Pancreas (tissue), 10 donors: ENCODE results near the gene VSTM2B. TPM values are rescaled to one million over a fixed set of nuclear protein-coding genes. Genes with fewer than 3 reads are reported as not detected.

ENCODE experiments used
- ATAC-seq, 4 donors: fragments of 200-7000 bp; cut with Tn5 transposase; one replicate each; pipeline versions ENCODE4 v1.8.0 to v1.9.1; 2020; ENCODE audit warnings: mild to moderate bottlenecking in 4 of 4, moderate library complexity in 4 of 4
- DNase-seq, 6 donors: peaks; one replicate each; pipeline ENCODE4 v3.0.0-alpha.2; 2020
- FAIRE-seq: peaks from 2 replicates; lab custom pipeline; 2012; peaks lifted over from hg19 to GRCh38; lab: Jason Lieb, UNC
- H3K27ac ChIP-seq, 4 donors: fragments of 200-600 bp; sonication (generic); 1 replicate in 3 of 4; 2 replicates in 1 of 4; pipeline versions ENCODE4 v1.5.0 to v1.8.0; 2020
- H3K27me3 ChIP-seq, 4 donors: fragments of 200-600 bp; one replicate each; pipeline ENCODE4 v1.8.0; 2021
- H3K36me3 ChIP-seq, 3 donors: fragments of 200-600 bp; sonication (generic) in 1 of 3; one replicate each; pipeline versions ENCODE4 v1.5.0 to v1.8.0; 2020 to 2021
- H3K4me1 ChIP-seq, 3 donors: fragments of 200-600 bp; one replicate each; pipeline ENCODE4 v1.8.0; 2021
- H3K4me3 ChIP-seq, 4 donors: fragments of 200-600 bp; sonication (generic) in 2 of 4; one replicate each; pipeline versions ENCODE4 v1.5.0 to v1.8.0; 2020 to 2021
- H3K9me3 ChIP-seq, 4 donors: fragments of 200-600 bp; one replicate each; pipeline ENCODE4 v1.8.0; 2021
- WGBS, 2 donors: extraction: QIAGEN DNeasy Blood & Tissue Kit; methylation state at CpG; one replicate each; pipeline ENCODE4 v1.1.7; 2013; 5-methylcytosine and 5-hydroxymethylcytosine counted together
- intact Hi-C, 3 donors: fragments of 100-400 bp; cut with DNase I; formaldehyde crosslinking; loops; one replicate each; pipeline versions ENCODE4 v1.11.1 to v1.14.2; 2022
- polyA plus RNA-seq, 2 donors: library from polyadenylated mRNA; stranded (reverse); fragments of 200-250 nt; gene quantifications; one replicate each; pipeline ENCODE4 v1.2.3, GENCODE V29; 2013
- total RNA-seq, 6 donors: library from RNA; stranded (reverse); fragmentation: NEBNext Ultra II Directional in 4 of 6; extraction: Animal tissue kit (Norgen Biotek cat#: 25700) in 4 of 6; gene quantifications; one replicate each; pipeline versions ENCODE4 v1.2.1 to v1.2.4, GENCODE V29; 2021 to 2023
- TF ChIP-seq, protein P1 (sequence below), 4 donors: fragments of 200-600 bp; sonication (generic) in 3 of 4; IDR thresholded peaks; one replicate each; pipeline versions ENCODE4 v1.5.0 to v1.8.0; 2021; ENCODE audit warnings: antibody characterized with exemption in 4 of 4
- donor health status: healthy with polysubstance abuse.
- donor health status: DM: no; HTN: no; CAD: no; lungs with moderate emphysema.
- donor health status: DM: no; HTN: no; CAD: no.
- donor health status: control.
- donor health status: control.
- donor health status: Bipolar disorder and iron deficiency.
- donor health status: DM: yes; HTN: yes; CAD: no.
- donor health status: DM: no; HTN: no; CAD: no.
- donor health status: DM: no; HTN: no; CAD: no.
- donor health status: DM: yes; HTN: yes; CAD: no.

VSTM2B gene
- total and polyA plus RNA-seq, 8 donors: 0.05 TPM; not detected in 7

DNA sequence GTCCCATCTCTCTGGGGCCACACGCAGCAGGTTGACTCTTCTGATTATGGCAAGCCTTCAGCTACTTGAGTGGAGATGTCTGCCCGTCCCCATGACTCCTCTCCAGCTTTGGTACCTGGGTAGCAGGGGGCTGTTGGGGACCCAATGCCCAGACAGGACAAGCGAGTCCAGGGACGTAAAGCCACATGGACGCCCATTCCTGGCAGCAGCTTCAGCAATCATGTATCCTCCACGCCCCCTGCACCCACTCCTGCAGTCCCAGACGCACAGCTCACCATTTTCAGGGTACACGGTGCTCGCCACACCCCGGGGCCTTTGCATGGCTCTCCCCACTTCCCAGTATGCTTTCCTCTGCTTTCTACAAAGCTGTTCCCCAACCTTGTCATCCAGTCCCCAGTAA is 22.0 kb upstream of the VSTM2B start:
- Histone ChIP-seq H3K27ac (no peak overlapping the region), H3K27me3 (no peaks in the 10 kb centered on the region), H3K9me3 (no peaks in the 10 kb centered on the region), H3K36me3 (no peaks in the 10 kb centered on the region), H3K4me3 (no peak overlapping the region), H3K4me1 (no peaks in the 10 kb centered on the region)
- TF ChIP-seq, protein P1, sequence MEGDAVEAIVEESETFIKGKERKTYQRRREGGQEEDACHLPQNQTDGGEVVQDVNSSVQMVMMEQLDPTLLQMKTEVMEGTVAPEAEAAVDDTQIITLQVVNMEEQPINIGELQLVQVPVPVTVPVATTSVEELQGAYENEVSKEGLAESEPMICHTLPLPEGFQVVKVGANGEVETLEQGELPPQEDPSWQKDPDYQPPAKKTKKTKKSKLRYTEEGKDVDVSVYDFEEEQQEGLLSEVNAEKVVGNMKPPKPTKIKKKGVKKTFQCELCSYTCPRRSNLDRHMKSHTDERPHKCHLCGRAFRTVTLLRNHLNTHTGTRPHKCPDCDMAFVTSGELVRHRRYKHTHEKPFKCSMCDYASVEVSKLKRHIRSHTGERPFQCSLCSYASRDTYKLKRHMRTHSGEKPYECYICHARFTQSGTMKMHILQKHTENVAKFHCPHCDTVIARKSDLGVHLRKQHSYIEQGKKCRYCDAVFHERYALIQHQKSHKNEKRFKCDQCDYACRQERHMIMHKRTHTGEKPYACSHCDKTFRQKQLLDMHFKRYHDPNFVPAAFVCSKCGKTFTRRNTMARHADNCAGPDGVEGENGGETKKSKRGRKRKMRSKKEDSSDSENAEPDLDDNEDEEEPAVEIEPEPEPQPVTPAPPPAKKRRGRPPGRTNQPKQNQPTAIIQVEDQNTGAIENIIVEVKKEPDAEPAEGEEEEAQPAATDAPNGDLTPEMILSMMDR (IDR thresholded peaks at IDR 0.05): no peak
- DNase-seq: no peak
- intact Hi-C loops: no loop called here
- no peak for ATAC-seq
- WGBS, 2 donors: 62 to 79% methylated on average over 10 of the region's 10 CpGs
- no peak for FAIRE-seq

DNA sequence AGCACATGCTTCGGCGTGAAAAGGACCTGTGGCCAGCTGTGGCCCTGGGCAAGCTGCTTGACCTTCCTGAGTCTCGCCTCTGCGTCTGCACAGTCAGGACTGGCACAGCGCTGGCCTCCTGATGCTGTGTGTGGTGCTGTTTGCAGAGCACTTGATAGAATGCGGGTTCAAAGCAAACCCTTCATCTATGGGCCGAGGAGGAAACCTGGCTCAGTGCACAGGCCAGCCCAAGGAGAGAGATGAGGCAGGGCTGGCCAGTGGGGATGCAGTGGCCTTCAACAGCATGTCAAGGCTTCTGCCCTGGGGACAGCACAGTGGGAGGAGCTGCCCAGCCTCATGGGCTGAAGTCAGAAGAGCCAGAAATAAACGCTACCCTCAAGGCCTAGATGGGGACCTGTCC is 21.3 kb upstream of the VSTM2B start:
- TF ChIP-seq, protein P1 (IDR thresholded peaks at IDR 0.05): no peak
- Histone ChIP-seq H3K4me1 (no peaks in the 10 kb centered on the region), H3K27ac (no peak overlapping the region), H3K4me3 (no peak overlapping the region), H3K36me3 (no peaks in the 10 kb centered on the region), H3K27me3 (no peaks in the 10 kb centered on the region), H3K9me3 (no peaks in the 10 kb centered on the region)
- ATAC-seq (no peak), DNase-seq (peak in 2 of 6 donors; percentile 39 to 42), FAIRE-seq (no peak)
- 67 to 83% methylated on average over 8 of the region's 8 CpGs for WGBS, 2 donors
- intact Hi-C loops: no loop called here

DNA sequence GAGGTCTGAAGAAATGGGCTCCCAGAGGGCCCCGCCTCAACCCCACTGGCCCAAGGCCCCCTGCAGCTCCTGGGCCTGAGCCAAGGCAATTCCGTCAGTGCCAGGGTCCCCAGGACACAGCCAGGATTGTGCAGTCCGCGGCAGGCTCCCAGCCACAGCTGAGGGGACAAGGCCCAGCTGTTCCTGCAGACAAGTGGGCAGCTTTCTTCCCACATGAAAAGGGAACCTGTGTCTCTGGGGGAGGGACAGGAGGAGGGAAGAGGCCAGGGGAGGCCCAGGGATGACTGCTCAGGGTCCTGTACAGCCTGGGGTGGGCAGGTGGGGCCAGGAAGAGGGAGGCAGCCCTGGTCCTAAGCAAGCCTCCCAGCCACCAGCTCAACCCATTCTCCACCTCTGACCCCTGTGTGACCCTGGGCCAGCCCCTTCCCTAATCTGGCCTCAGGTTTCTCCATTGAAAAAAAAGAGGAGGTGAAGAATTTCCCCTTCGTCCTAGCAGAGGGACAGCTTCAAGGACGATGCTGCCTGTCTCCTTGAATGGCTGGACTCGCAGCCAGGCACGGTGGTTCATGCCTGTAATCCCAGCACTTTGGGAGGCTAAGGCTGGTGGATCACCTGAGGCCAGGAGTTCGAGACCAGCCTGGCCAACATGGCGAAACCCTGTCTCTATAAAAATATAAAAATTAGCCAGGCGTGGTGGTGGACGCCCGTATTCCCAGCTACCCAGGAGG is 20.5 kb upstream of the VSTM2B start:
- no peak for FAIRE-seq
- no peaks in the 10 kb centered on the region for H3K4me1 ChIP-seq
- ATAC-seq: no peak
- intact Hi-C loops: no loop called here
- peak in 1 of 6 donors; percentile 36 for DNase-seq
- TF ChIP-seq, protein P1 (IDR thresholded peaks at IDR 0.05): no peak
- WGBS, 2 donors: 67% methylated on average over 13 of the region's 13 CpGs
- H3K27me3 ChIP-seq: no peaks in the 10 kb centered on the region
- H3K27ac ChIP-seq: no peak overlapping the region
- no peaks in the 10 kb centered on the region for H3K36me3 ChIP-seq
- no peaks in the 10 kb centered on the region for H3K9me3 ChIP-seq
- H3K4me3 ChIP-seq: no peak overlapping the region

DNA sequence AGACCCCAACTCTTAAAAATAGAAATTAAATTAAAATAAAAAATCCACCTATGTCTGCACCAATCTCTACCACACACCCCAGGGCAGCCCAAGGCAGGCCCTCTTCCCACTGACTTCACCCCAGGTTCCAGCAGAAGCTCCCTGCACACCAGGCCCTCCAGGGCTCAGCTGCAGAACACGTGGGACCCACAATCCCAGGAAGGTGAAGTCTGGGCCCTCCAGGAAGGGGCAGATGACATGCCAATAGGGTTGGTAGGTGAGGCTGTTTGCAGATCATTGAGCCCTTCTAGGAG is 19.2 kb upstream of the VSTM2B start:
- Histone ChIP-seq H3K36me3 (no peaks in the 10 kb centered on the region), H3K27me3 (no peaks in the 10 kb centered on the region), H3K27ac (no peak overlapping the region), H3K4me3 (no peak overlapping the region), H3K9me3 (no peaks in the 10 kb centered on the region), H3K4me1 (no peaks in the 10 kb centered on the region)
- DNase-seq (no peak), FAIRE-seq (no peak), ATAC-seq (no peak)
- TF ChIP-seq, protein P1 (IDR thresholded peaks at IDR 0.05): no peak
- WGBS, 2 donors: 50 to 55% methylated on average over 1 of the region's 1 CpG
- intact Hi-C loops: no loop called here

DNA sequence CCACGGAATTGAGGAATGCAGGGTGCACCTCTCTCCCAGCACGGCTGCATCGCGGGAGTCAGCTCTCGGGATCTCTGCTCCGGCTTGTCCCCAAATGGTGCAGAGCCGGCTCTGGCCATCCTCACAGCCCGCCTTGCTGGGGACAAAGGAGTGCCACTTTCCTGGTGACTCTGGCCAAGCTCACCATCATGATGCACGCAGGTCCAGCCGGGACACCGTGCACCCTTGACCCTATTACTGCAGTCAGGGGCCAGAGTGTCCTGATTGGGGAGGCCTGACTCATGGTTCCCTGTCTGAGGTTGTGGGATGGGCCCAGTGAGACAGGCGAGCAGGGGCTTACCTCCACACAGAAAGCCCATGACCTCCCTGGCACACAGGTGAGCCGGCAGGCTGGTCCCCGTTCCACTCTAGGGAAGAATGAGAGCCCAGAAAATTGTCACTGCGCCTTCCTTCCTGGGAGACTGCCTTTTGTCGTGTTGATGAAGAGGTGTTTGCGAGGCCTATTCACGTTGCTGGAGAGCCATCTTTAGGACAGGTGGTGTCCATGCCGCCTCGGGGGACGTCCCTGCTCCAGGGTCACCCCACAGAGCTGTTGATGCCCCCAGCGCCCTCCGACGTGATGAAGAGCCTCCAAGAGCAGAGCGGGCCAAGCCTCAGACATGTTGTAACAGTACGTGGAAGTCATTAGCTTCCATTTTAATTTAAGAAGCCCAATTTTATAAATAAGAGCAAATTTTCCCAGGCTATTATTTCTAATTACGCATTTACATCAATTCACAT is 18.5 kb upstream of the VSTM2B start:
- intact Hi-C loops: no loop called here
- DNase-seq: peak in 2 of 6 donors; percentile 35 to 49
- H3K36me3 ChIP-seq: no peaks in the 10 kb centered on the region
- no peak overlapping the region for H3K4me3 ChIP-seq
- H3K27me3 ChIP-seq: no peaks in the 10 kb centered on the region
- no peak for ATAC-seq
- no peaks in the 10 kb centered on the region for H3K9me3 ChIP-seq
- FAIRE-seq: no peak
- TF ChIP-seq, protein P1 (IDR thresholded peaks at IDR 0.05): no peak
- H3K27ac ChIP-seq: no peak overlapping the region
- WGBS, 2 donors: 67 to 81% methylated on average over 27 of the region's 27 CpGs
- no peaks in the 10 kb centered on the region for H3K4me1 ChIP-seq
